Upper lobe of left lung (tissue), 4 donors: ENCODE data around the gene TUBGCP6.

Experiments
- CTCF ChIP-seq, 6 experiments: fragments of 450-650 bp in 4 of 6; fragments of 200-600 bp in 2 of 6; sonication (generic) in 2 of 6; IDR thresholded peaks; one replicate each; pipeline ENCODE4 v1.5.1; 2016 to 2019; ENCODE audit warnings: antibody characterized with exemption in 6 of 6
- POLR2A ChIP-seq, 4 donors: fragments of 450-650 bp; IDR thresholded peaks; one replicate each; pipeline ENCODE4 v1.5.1; 2016 to 2017; ENCODE audit warnings: antibody characterized with exemption in 4 of 4, mild to moderate bottlenecking in 2 of 4

GRCh38 chr22:50272044-50272802 lies 27.4 kb upstream of the TUBGCP6 start:
- peak in 1 of 6 experiments; percentile 8 for TF ChIP-seq CTCF (IDR thresholded peaks at IDR 0.05)
- no peak for TF ChIP-seq POLR2A (IDR thresholded peaks at IDR 0.05)
